ENCODE data around the gene DBP.

- TF ChIP-seq CTCF (conservative IDR thresholded peaks at IDR 0.05; ENCODE audit: low read depth, low read length) (no peak), EZH2 (IDR thresholded peaks at IDR 0.05; ENCODE audit: borderline replicate concordance, low read depth, low read length, poor library complexity, severe bottlenecking) (no peak)
Observed at GRCh38 chr19:48651683-48652048, 14.5 kb upstream of the DBP start.

Measured in A673 (cell line).